ENCODE data around the gene SDC3.

DNA sequence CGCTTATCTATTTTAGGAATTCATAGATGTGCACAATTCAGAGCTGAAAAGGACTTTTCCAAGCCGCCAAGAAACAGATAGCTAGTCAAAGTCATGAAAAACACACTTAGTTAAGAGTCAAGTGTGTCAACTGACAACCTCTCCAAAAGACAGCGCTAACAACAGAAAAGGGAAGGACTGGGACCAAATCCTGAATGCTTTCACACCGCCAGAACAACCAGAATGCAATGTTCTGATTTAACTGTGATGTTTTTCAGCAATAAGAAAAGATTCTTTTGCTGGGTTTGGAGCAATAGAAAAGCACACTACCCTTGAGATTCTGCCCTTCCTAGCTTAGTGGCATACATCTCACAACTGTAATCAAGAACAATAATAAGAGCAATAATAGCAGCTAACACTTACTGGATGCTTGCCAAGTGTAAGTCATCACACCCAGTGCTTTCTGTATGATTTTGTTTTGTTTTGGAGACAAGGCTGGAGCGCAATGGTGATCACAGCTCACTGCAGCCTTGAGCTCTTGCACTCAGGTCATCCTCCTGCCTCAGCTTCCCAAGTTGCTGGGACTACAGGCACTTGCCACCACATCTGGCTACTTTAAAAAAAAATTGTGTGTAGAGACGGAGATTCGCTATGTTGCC lies 33.9 kb upstream of the SDC3 start:
- TF ChIP-seq, protein P1, sequence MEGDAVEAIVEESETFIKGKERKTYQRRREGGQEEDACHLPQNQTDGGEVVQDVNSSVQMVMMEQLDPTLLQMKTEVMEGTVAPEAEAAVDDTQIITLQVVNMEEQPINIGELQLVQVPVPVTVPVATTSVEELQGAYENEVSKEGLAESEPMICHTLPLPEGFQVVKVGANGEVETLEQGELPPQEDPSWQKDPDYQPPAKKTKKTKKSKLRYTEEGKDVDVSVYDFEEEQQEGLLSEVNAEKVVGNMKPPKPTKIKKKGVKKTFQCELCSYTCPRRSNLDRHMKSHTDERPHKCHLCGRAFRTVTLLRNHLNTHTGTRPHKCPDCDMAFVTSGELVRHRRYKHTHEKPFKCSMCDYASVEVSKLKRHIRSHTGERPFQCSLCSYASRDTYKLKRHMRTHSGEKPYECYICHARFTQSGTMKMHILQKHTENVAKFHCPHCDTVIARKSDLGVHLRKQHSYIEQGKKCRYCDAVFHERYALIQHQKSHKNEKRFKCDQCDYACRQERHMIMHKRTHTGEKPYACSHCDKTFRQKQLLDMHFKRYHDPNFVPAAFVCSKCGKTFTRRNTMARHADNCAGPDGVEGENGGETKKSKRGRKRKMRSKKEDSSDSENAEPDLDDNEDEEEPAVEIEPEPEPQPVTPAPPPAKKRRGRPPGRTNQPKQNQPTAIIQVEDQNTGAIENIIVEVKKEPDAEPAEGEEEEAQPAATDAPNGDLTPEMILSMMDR (IDR thresholded peaks at IDR 0.05): no peak
- TF ChIP-seq EZH2 (IDR thresholded peaks at IDR 0.05; ENCODE audit: borderline replicate concordance, insufficient read depth, low read depth, low read length, poor library complexity, severe bottlenecking): no peak

All from B cell (primary cell).